Parathyroid adenoma (tissue), 2 donors: ENCODE measurements around the gene C14orf119.
A peak's percentile ranks its signal among the peaks of the same experiment; 100 is the strongest.

ENCODE experiments used
- H2AFZ ChIP-seq: fragments of 300-600 bp; sonication (generic); one replicate; pipeline ENCODE4 v1.7.0; 2017; ENCODE audit warnings: antibody characterized with exemption, mild to moderate bottlenecking
- H3K27ac ChIP-seq: fragments of 300-600 bp; sonication (generic); one replicate; pipeline ENCODE4 v1.7.0; 2017
- H3K27me3 ChIP-seq: fragments of 300-600 bp; sonication (generic); one replicate; pipeline ENCODE4 v1.7.0; 2017; ENCODE audit warnings: low read length; ENCODE audit not compliant: control insufficient read depth, insufficient read depth
- H3K36me3 ChIP-seq: fragments of 300-600 bp; sonication (generic); one replicate; pipeline ENCODE4 v1.7.0; 2017; ENCODE audit warnings: low read length; ENCODE audit not compliant: control insufficient read depth, insufficient read depth
- H3K4me1 ChIP-seq: fragments of 300-600 bp; sonication (generic); one replicate; pipeline ENCODE4 v1.7.0; 2017; ENCODE audit warnings: control low read depth
- H3K4me2 ChIP-seq: fragments of 300-600 bp; sonication (generic); one replicate; pipeline ENCODE4 v1.7.0; 2017; ENCODE audit warnings: low read length
- H3K4me3 ChIP-seq: fragments of 300-600 bp; sonication (generic); one replicate; pipeline ENCODE4 v1.7.0; 2017; ENCODE audit warnings: low read depth, low read length
- H3K79me2 ChIP-seq: fragments of 300-600 bp; sonication (generic); one replicate; pipeline ENCODE4 v1.7.0; 2017; ENCODE audit warnings: control low read depth
- H3K9ac ChIP-seq: fragments of 300-600 bp; sonication (generic); one replicate; pipeline ENCODE4 v1.7.0; 2017; ENCODE audit warnings: mild to moderate bottlenecking
- H3K9me3 ChIP-seq: fragments of 300-600 bp; sonication (generic); one replicate; pipeline ENCODE4 v1.7.0; 2017; ENCODE audit warnings: low read length; ENCODE audit not compliant: control insufficient read depth
- CTCF ChIP-seq: fragments of 300-600 bp; sonication (generic); IDR thresholded peaks from one replicate; pipeline ENCODE4 v1.7.0; 2017; ENCODE audit warnings: antibody characterized with exemption, mild to moderate bottlenecking
- donor health status: primary hyperparathyroidism.

Gene C14orf119

GRCh38 chr14:23095196-23096108 lies at the start of gene C14orf119:
Gene C14orf119 (plus strand): TSS chr14:23095505. CDS start chr14:23097659, 2,154 bp downstream.
- Histone ChIP-seq H3K4me1 (peaks cover 4% of the 10 kb centered on the region), H3K9me3 (no peaks in the 10 kb centered on the region), H3K79me2 (peaks cover 33% of the 10 kb centered on the region), H3K27me3 (no peaks in the 10 kb centered on the region), H3K9ac (peak within 1 kb of the TSS; percentile 95), H3K4me3 (peak within 1 kb of the TSS; percentile 98), H3K36me3 (no peaks in the 10 kb centered on the region), H3K27ac (peak within 1 kb of the TSS; percentile 84), H3K4me2 (peak within 1 kb of the TSS; percentile 95), H2AFZ (peak within 1 kb of the TSS; percentile 86)
- TF ChIP-seq CTCF: no peak

GRCh38 chr14:23047034-23047634 lies 48.2 kb upstream of the C14orf119 start:
- Histone ChIP-seq H3K4me1 (no peaks in the 10 kb centered on the region), H3K27me3 (no peaks in the 10 kb centered on the region), H2AFZ (no peak overlapping the region), H3K9me3 (no peaks in the 10 kb centered on the region), H3K4me3 (no peak overlapping the region), H3K4me2 (no peak overlapping the region), H3K9ac (no peak overlapping the region), H3K36me3 (no peaks in the 10 kb centered on the region), H3K79me2 (no peaks in the 10 kb centered on the region), H3K27ac (no peak overlapping the region)
- no peak for TF ChIP-seq CTCF

GRCh38 chr14:23047751-23048693 lies 47.3 kb upstream of the C14orf119 start:
- no peak overlapping the region for H3K4me2 ChIP-seq
- TF ChIP-seq CTCF: no peak
- H2AFZ ChIP-seq: no peak overlapping the region
- no peaks in the 10 kb centered on the region for H3K79me2 ChIP-seq
- no peak overlapping the region for H3K4me3 ChIP-seq
- H3K4me1 ChIP-seq: no peaks in the 10 kb centered on the region
- H3K36me3 ChIP-seq: no peaks in the 10 kb centered on the region
- no peaks in the 10 kb centered on the region for H3K9me3 ChIP-seq
- H3K27ac ChIP-seq: no peak overlapping the region
- no peaks in the 10 kb centered on the region for H3K27me3 ChIP-seq
- H3K9ac ChIP-seq: no peak overlapping the region

- Histone ChIP-seq H3K79me2 (no peaks in the 10 kb centered on the region), H3K9me3 (no peaks in the 10 kb centered on the region), H3K4me1 (no peaks in the 10 kb centered on the region), H3K9ac (no peak overlapping the region), H3K27ac (no peak overlapping the region), H3K27me3 (no peaks in the 10 kb centered on the region), H2AFZ (no peak overlapping the region), H3K36me3 (no peaks in the 10 kb centered on the region), H3K4me2 (no peak overlapping the region), H3K4me3 (no peak overlapping the region)
- TF ChIP-seq CTCF: no peak
These were observed 46.3 kb upstream of the C14orf119 start for GRCh38 chr14:23049011-23049410.
